Testis (tissue), 2 donors: ENCODE data around the gene GCKR.

ENCODE experiments used
- CTCF ChIP-seq, 3 experiments: fragments of 450-650 bp in 2 of 3; fragments of 200-600 bp in 1 of 3; sonication (generic) in 1 of 3; IDR thresholded peaks; one replicate each; pipeline ENCODE4 v1.5.1; 2016 to 2019; ENCODE audit warnings: antibody characterized with exemption in 3 of 3, mild to moderate bottlenecking in 2 of 3, moderate library complexity in 1 of 3
- POLR2A ChIP-seq: fragments of 450-650 bp; IDR thresholded peaks from one replicate; pipeline ENCODE4 v1.6.1; 2017; ENCODE audit warnings: antibody characterized with exemption, mild to moderate bottlenecking, moderate library complexity

GRCh38 chr2:27509326-27509725 is 12.7 kb downstream of the GCKR start:
- TF ChIP-seq CTCF (IDR thresholded peaks at IDR 0.05) (no peak), POLR2A (no peak)
